AG04449 (cell line): ENCODE data around the gene UVRAG.

Experiments used
- CTCF ChIA-PET: fragments of 350-600 bp; formaldehyde crosslinking; extraction: SDS; loops from one replicate; lab custom pipeline; 2021; ENCODE audit warnings: antibody characterized with exemption; lab: Yijun Ruan, JAX
- POLR2A ChIA-PET: fragments of 400-600, 350-600 bp; formaldehyde crosslinking; extraction: SDS; loops from one replicate; lab custom pipeline; 2020; ENCODE audit warnings: antibody characterized with exemption, inconsistent platforms; lab: Yijun Ruan, JAX
- DNase-seq: peaks from one replicate; pipeline ENCODE4 v3.0.0-alpha.2; 2010; ENCODE audit warnings: low read depth, low spot score
- H3K4me3 ChIP-seq: 2 replicates; pipeline ENCODE4 v1.5.1; 2011; ENCODE audit warnings: low read depth, mild to moderate bottlenecking, control low read depth, low read length
- TF ChIP-seq, protein P1 (sequence below): IDR thresholded peaks from one replicate; pipeline ENCODE4 v1.5.1; 2011; ENCODE audit warnings: mild to moderate bottlenecking, moderate library complexity, low read length, control low read depth, inconsistent platforms; ENCODE audit not compliant: insufficient read depth; ENCODE audit errors: missing control alignments

UVRAG gene

DNA sequence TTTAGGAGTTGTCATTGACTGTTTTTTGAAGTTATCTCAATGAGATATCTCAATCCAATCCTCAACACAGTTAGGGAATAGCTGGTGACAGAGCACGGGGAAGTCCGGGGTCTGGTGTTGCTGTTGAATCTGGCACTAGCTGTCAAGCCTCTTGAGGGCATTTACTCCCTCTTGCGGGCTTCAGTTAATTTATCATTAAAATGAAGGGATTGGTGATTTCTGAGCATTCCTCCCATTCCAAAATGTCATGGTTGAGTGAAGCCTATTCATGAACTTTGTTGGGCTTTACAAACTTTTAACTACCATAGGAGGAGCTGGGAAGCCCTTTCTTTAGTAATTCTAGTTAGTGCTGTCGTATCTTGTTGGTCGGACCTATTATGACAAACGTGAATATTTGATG is 40.2 kb downstream of the UVRAG start:
- ChIA-PET CTCF (interaction anchor here (2.2 kb wide), 1 partner anchor 12 kb away, joined by 14 read pairs; no protein-coding TSS in a partner anchor), POLR2A (no interaction called here)
- TF ChIP-seq, protein P1, sequence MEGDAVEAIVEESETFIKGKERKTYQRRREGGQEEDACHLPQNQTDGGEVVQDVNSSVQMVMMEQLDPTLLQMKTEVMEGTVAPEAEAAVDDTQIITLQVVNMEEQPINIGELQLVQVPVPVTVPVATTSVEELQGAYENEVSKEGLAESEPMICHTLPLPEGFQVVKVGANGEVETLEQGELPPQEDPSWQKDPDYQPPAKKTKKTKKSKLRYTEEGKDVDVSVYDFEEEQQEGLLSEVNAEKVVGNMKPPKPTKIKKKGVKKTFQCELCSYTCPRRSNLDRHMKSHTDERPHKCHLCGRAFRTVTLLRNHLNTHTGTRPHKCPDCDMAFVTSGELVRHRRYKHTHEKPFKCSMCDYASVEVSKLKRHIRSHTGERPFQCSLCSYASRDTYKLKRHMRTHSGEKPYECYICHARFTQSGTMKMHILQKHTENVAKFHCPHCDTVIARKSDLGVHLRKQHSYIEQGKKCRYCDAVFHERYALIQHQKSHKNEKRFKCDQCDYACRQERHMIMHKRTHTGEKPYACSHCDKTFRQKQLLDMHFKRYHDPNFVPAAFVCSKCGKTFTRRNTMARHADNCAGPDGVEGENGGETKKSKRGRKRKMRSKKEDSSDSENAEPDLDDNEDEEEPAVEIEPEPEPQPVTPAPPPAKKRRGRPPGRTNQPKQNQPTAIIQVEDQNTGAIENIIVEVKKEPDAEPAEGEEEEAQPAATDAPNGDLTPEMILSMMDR, result no peak

DNA sequence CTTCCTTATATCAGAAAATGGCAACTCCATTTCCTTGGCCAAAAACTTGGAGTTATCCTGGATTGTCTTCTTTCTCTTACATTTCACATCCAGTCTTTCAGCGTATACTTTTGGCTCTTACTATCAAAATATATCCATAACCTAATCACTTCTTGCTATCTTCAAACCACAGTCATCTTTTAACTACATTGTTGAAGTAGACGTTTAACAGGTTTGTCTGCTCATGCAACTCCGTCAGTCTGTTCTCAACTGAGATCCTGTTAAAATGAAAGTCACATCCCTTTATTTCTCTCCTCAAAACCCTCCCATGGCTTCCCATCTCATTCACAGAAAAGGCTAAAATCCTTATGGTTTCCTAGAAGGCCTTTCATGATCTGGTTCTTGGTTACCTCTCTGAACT is 41.9 kb downstream of the UVRAG start:
- TF ChIP-seq, protein P1, result no peak
- no peak overlapping the region for H3K4me3 ChIP-seq
- ChIA-PET CTCF (interaction anchor here (2.2 kb wide), 1 partner anchor 10 kb away, joined by 14 read pairs; no protein-coding TSS in a partner anchor), POLR2A (no interaction called here)
- DNase-seq, result no peak

More for the DNA sequence above, 40.2 kb downstream of the UVRAG start:
- H3K4me3 ChIP-seq, result no peak overlapping the region
- no peak for DNase-seq

DNA sequence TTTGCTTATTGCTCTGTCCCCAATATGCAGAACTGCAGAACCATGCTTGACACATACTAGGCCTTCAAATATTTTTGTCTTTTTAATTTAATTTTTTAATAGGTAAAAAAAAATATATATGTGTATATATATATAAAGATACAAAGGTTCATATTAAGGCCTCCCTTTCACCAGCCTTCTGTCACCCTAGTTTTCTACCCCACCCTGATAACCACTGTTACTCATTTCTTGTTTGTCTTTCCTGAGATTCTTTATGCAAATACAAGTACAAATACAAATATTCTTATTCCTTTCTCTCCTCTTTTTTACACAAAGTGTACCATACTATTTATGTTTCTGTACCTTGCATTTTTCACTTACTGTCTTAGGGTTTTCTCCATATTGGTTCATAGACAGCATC is 43.0 kb downstream of the UVRAG start:
- ChIA-PET CTCF (interaction anchor here (1.0 kb wide), 1 partner anchor 10 kb away, joined by 5 read pairs; no protein-coding TSS in a partner anchor), POLR2A (no interaction called here)
- H3K4me3 ChIP-seq, result no peak overlapping the region
- DNase-seq, result no peak
- TF ChIP-seq, protein P1, result no peak

DNA sequence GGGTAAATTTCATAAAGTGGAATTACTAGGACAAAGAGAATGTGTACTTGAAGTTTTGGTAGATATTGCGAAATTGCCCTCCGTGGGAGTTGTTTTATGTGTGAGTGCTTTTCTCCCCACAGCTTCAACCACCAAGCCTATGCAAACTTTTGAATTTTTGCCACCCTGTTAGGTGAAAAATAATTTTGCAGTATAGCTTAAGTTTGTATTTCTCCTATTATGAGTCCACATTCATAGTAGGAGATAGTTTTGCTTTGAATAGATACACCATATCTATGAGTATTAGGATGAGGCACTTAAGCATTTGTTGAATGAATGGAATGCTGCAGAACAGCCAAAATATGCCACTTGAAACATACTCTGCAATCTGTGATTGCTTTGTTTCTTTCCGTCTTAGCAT is 43.6 kb downstream of the UVRAG start:
- TF ChIP-seq, protein P1, result no peak
- no peak overlapping the region for H3K4me3 ChIP-seq
- ChIA-PET POLR2A (no interaction called here), CTCF (interaction anchor here (1.0 kb wide), 1 partner anchor 9 kb away, joined by 5 read pairs; no protein-coding TSS in a partner anchor)
- DNase-seq, result peak; percentile 42

DNA sequence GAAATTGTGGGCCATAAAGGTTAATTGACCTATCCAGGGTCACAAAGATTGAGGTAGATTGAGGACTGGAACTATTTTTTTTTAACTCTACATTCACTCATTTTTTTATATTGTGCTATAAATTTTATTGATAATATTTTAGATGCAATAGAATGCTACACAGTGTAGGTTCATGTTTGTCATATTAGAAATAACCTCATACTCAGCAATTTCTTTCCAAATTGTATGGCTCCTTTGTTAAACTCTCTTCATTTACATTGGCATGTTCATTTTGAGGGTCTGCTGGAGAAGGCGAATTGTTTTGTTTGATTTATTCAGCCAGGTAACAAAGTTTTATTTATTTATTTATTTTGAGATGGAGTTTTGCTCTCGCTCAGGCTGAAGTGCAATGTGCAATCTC is 44.6 kb downstream of the UVRAG start:
- POLR2A ChIA-PET, result no interaction called here
- CTCF ChIA-PET, result interaction anchor here (1.3 kb wide), 1 partner anchor 57 kb away, joined by 4 read pairs; no protein-coding TSS in a partner anchor
- no peak overlapping the region for H3K4me3 ChIP-seq
- TF ChIP-seq, protein P1, result no peak
- DNase-seq, result no peak

DNA sequence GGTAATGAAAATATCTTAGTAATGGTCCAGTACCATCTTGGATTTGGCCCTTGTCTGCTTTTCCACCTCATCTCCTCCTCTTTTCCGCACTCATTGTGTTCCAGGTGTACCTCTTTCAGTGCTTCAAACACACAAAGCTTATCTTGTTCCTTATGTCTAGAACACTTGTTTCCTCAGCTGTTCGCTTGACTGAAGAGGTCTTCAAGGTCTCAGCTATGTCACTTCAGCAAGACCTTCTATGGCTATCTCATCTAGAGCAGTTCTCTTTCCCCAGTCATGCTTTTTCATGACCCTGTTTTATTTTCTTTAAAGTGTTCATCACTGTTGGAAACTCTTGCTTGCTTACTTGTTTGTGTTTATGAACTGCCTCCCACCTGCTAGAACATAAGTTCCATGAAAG is 47.4 kb downstream of the UVRAG start:
- TF ChIP-seq, protein P1, result no peak
- POLR2A ChIA-PET, result no interaction called here
- DNase-seq, result no peak
- CTCF ChIA-PET, result interaction anchor here (1.1 to 2.4 kb wide), 2 partner anchors 60 to 456 kb away, joined by 3 to 16 read pairs; no protein-coding TSS in a partner anchor
- no peak overlapping the region for H3K4me3 ChIP-seq
